ENCODE data around the gene GRP. TPM values are rescaled to one million over a fixed set of nuclear protein-coding genes. Genes with fewer than 3 reads are reported as not detected.

The GRP gene
- total RNA-seq, 1 experiment from 2014 or later = not detected

GRCh38 chr18:59211629-59212028, 8.3 kb upstream of the GRP start:
- Histone ChIP-seq H4K20me1 (ENCODE audit: control insufficient read depth, insufficient read depth, insufficient read length) (no peaks in the 10 kb centered on the region), H3K4me2 (ENCODE audit: insufficient read depth, insufficient read length, low read length) (no peak overlapping the region), H3K4me1 (ENCODE audit: insufficient read depth, low read length) (no peaks in the 10 kb centered on the region; the same call in 1 of the 2 replicates), H3K18ac (ENCODE audit: insufficient read length, low read depth, low read length) (no peak overlapping the region), H3T11ph (ENCODE audit: low read length) (no peak overlapping the region), H4K91ac (ENCODE audit: insufficient read length, low read depth, low read length) (no peak overlapping the region), H3K56ac (ENCODE audit: insufficient read length, low read depth, low read length) (no peak overlapping the region), H4K8ac (replicated peaks; ENCODE audit: insufficient read length, low read depth, low read length) (no peak overlapping the region), H4K5ac (ENCODE audit: insufficient read length, low read depth, low read length) (no peak overlapping the region), H3K27ac (ENCODE audit: insufficient read length, low read depth, low read length) (no peak overlapping the region), H3K79me2 (ENCODE audit: insufficient read depth, low read length) (no peaks in the 10 kb centered on the region), H2AFZ (ENCODE audit: low read length) (no peak overlapping the region), H2BK20ac (ENCODE audit: low read depth, low read length, poor library complexity, severe bottlenecking) (no peak overlapping the region), H3K23me2 (ENCODE audit: insufficient read length, low read depth, low read length, poor library complexity, severe bottlenecking) (no peaks in the 10 kb centered on the region), H2BK120ac (ENCODE audit: low read depth, low read length, poor library complexity, severe bottlenecking) (no peak overlapping the region), H2AK5ac (ENCODE audit: insufficient read length, low read length) (no peak overlapping the region), H3K9me3 (ENCODE audit: control insufficient read depth, low read depth, low read length) (no peaks in the 10 kb centered on the region), H2BK12ac (ENCODE audit: insufficient read length, low read depth, low read length) (no peak overlapping the region), H3K14ac (ENCODE audit: insufficient read depth, low read length) (no peak overlapping the region), H3K4ac (ENCODE audit: low read depth, low read length) (no peak overlapping the region), H2BK5ac (ENCODE audit: insufficient read length, low read length) (no peak overlapping the region), H2BK15ac (ENCODE audit: low read depth, low read length) (no peak overlapping the region), H3K27me3 (ENCODE audit: insufficient read depth, low read length) (no peaks in the 10 kb centered on the region), H3K9ac (ENCODE audit: extremely low read depth, insufficient read length, low read length) (no peak overlapping the region), H3K79me1 (ENCODE audit: insufficient read depth, low read depth, low read length, poor library complexity, severe bottlenecking) (no peaks in the 10 kb centered on the region), H3K23ac (ENCODE audit: insufficient read length, low read depth, low read length) (no peak overlapping the region)
- no CpG with 5 or more reads among the region's 2 CpGs for WGBS (ENCODE audit: extremely low coverage, insufficient read length, low lambda C conversion rate)
- Mint-ChIP-seq H3K4me3 (no peak overlapping the region), H3K36me3 (ENCODE audit: insufficient read depth in 1 of 3, low read depth in 3 of 3) (no peaks in the 10 kb centered on the region), H3K4me1 (peaks cover 9% of the 10 kb centered on the region in 2 experiments), H3K27me3 (ENCODE audit: low read depth) (peaks cover 38% of the 10 kb centered on the region), H3K27ac (no peak overlapping the region), H3K9me3 (peaks cover 0 to 2% of the 10 kb centered on the region in 2 experiments; a peak in 1 of 5 replicates)
- no peak for TF ChIP-seq CTCF (conservative IDR thresholded peaks at IDR 0.05)
- DNase-seq = no peak

Measured in H9 (cell line).